ENCODE data around the gene CADM3. TPM values are rescaled to one million over a fixed set of nuclear protein-coding genes. Genes with fewer than 3 reads are reported as not detected.

Gene CADM3
- total RNA-seq, 4 donors from 2014 or later, result 11.7 to 23.4 (median 18.6) TPM

- H3K4me3 ChIP-seq, result no peak overlapping the region
- WGBS, 2 donors (ENCODE audit: low coverage in 1 of 2), result 26% methylated on average over 2 of the region's 3 CpGs
- ATAC-seq, result no peak
- TF ChIP-seq POLR2AphosphoS5 (IDR thresholded peaks at IDR 0.05), result no peak
- no peak for TF ChIP-seq CTCF (IDR thresholded peaks at IDR 0.05)
- no peak for TF ChIP-seq POLR2A (IDR thresholded peaks at IDR 0.05)
- TF ChIP-seq EP300 (IDR thresholded peaks at IDR 0.05), result no peak
- no peaks in the 10 kb centered on the region for H3K36me3 ChIP-seq
- H3K27me3 ChIP-seq, result peaks cover 35% of the 10 kb centered on the region
- H3K9me3 ChIP-seq, result no peaks in the 10 kb centered on the region
- H3K27ac ChIP-seq, result no peak overlapping the region
- peaks cover 0 to 11% (median 0%) of the 10 kb centered on the region in 3 donors for H3K4me1 ChIP-seq
Measured at GRCh38 chr1:159177272-159177907, 6.0 kb downstream of the CADM3 start.

DNA sequence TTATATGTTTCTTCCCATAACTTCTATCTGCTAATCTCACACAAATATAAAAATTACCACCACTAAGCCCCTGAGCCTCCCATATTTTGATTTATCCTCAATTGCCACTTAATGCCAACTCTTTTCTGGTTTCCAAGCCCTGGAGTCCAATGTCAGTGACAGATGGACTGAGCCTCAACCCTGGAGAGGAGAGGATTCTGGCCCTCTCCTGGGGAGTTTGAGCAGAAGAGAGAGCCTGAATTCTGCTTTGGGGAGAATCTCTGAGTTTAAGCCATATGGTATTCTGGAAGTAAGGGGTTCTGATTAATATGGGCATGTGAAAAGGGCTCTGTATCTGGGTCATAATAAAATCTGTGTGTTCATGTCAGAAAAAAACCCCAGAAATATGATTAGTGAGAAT lies 8.5 kb downstream of the CADM3 start:
- ATAC-seq, result no peak
- Histone ChIP-seq H3K4me3 (no peak overlapping the region), H3K4me1 (no peaks in the 10 kb centered on the region), H3K27ac (no peak overlapping the region), H3K36me3 (no peaks in the 10 kb centered on the region), H3K27me3 (peaks cover 23% of the 10 kb centered on the region), H3K9me3 (no peaks in the 10 kb centered on the region)
- TF ChIP-seq POLR2A (IDR thresholded peaks at IDR 0.05) (no peak), CTCF (IDR thresholded peaks at IDR 0.05) (no peak), POLR2AphosphoS5 (IDR thresholded peaks at IDR 0.05) (no peak), EP300 (IDR thresholded peaks at IDR 0.05) (no peak)

GRCh38 chr1:159180516-159180915 lies 9.1 kb downstream of the CADM3 start:
- Histone ChIP-seq H3K27me3 (peaks cover 23% of the 10 kb centered on the region), H3K4me3 (no peak overlapping the region), H3K9me3 (no peaks in the 10 kb centered on the region), H3K4me1 (no peaks in the 10 kb centered on the region), H3K36me3 (no peaks in the 10 kb centered on the region), H3K27ac (no peak overlapping the region)
- no peak for ATAC-seq
- WGBS, 2 donors (ENCODE audit: low coverage in 1 of 2), result 100% methylated on average over 2 of the region's 2 CpGs
- TF ChIP-seq POLR2AphosphoS5 (IDR thresholded peaks at IDR 0.05) (no peak), POLR2A (IDR thresholded peaks at IDR 0.05) (no peak), EP300 (IDR thresholded peaks at IDR 0.05) (no peak), CTCF (IDR thresholded peaks at IDR 0.05) (no peak)

- 43 to 48% methylated on average over 2 to 4 of the region's 4 CpGs for WGBS, 2 donors (ENCODE audit: low coverage in 1 of 2)
- no peak overlapping the region for H3K4me3 ChIP-seq
- no peak for ATAC-seq
- H3K27me3 ChIP-seq, result peaks cover 23% of the 10 kb centered on the region
- no peaks in the 10 kb centered on the region for H3K4me1 ChIP-seq
- H3K36me3 ChIP-seq, result no peaks in the 10 kb centered on the region
- no peaks in the 10 kb centered on the region for H3K9me3 ChIP-seq
- no peak overlapping the region for H3K27ac ChIP-seq
- TF ChIP-seq CTCF (IDR thresholded peaks at IDR 0.05), result no peak
- TF ChIP-seq POLR2A (IDR thresholded peaks at IDR 0.05), result no peak
- TF ChIP-seq EP300 (IDR thresholded peaks at IDR 0.05), result no peak
- no peak for TF ChIP-seq POLR2AphosphoS5 (IDR thresholded peaks at IDR 0.05)
Measured at GRCh38 chr1:159181328-159182024, 10.1 kb downstream of the CADM3 start.

- Histone ChIP-seq H3K4me1 (peaks cover 0 to 16% (median 3%) of the 10 kb centered on the region in 3 donors), H3K27ac (no peak overlapping the region)
Measured at GRCh38 chr1:159184201-159184600, 12.8 kb downstream of the CADM3 start.

More at GRCh38 chr1:159184201-159184600, 12.8 kb downstream of the CADM3 start:
- Histone ChIP-seq H3K27me3 (peaks cover 41% of the 10 kb centered on the region), H3K4me3 (no peak overlapping the region), H3K36me3 (no peaks in the 10 kb centered on the region), H3K9me3 (no peaks in the 10 kb centered on the region)
- no peak for ATAC-seq
- no peak for TF ChIP-seq EP300 (IDR thresholded peaks at IDR 0.05)
- no peak for TF ChIP-seq POLR2AphosphoS5 (IDR thresholded peaks at IDR 0.05)
- TF ChIP-seq CTCF (IDR thresholded peaks at IDR 0.05), result no peak
- no peak for TF ChIP-seq POLR2A (IDR thresholded peaks at IDR 0.05)
- WGBS, 2 donors (ENCODE audit: low coverage in 1 of 2), result 50% methylated on average over 1 of the region's 2 CpGs; no CpG with 5 or more reads in 1 of the 2 donors
